GM19025 (cell line): Measurements from ENCODE around the gene ASB13.
A peak's percentile ranks its signal among the peaks of the same experiment; 100 is the strongest.
"Not testable (repeated sequence)": the region's sequence is repeated elsewhere in the genome, so short reads cannot be mapped to it uniquely, and the experiment has no call there.

Experiments used
- ATAC-seq: cut with Tn5 transposase; IDR thresholded peaks from one replicate; pipeline ENCODE4 v1.9.1; 2021; ENCODE audit warnings: mild to moderate bottlenecking, low read depth, moderate library complexity; ENCODE audit not compliant: unreplicated experiment

ASB13 gene

DNA sequence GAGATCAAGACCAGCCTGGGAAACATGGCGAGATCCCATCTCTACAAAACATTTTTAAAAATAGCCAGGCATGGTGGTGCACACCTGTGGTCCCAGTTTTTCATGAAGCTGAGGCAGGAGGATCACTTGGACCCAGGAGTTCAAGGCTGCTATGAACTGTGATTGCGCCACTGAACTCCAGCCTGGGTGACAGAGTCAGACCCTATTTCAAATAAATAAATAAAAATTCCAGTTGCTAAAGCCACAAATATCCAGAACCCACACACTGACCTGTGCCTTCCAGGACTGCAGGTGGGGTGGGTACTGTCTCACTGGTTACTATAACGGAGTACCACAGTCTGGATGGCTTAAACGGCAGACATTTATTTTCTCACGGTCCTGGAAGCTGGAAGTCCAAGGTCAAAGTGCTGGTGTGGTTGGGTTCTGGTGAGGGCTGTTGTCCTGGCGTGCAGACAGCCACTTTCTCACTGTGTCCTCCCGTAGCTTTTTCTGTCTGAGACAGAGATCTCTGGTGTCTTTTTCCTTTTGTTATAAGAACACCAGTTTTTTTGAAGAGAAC lies 38.8 kb downstream of the ASB13 start:
- no peak for ATAC-seq

DNA sequence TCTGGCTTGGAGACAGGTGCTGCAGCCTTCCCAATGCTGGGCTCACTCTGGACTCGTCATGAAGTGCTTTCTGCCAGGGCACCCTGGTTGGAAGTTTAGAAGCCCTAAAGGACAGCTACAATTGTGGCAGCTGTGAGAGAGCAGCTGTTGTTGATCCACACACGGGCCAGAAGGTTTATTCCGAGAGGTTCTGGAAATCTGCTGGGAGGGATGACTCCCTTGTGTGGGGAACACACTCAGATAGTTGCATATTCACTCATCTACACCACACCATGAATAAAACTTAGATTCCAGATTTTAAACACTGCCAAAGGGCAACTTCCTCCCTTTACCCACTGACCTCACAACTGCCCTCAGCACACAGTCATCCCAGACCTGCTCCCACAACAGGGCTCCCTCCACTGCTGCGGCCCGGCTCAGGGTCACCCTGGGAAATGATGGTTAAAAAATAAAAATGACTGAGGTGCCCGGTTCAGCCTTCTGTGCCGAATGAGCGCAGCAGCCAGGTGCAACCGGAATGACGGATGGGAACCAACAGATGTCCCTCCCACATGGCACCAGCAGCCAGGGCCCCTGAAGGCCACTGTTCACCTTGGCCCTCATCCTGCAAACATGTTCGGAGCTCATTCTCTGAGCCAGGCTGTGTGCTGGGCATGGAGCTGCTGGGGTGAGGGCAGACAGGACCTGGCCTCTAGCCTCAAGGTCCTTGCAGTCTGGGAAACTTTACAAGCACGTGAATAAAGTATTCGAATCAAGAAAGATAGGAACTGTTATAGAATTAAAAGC lies 40.2 kb downstream of the ASB13 start:
- ATAC-seq = no peak

DNA sequence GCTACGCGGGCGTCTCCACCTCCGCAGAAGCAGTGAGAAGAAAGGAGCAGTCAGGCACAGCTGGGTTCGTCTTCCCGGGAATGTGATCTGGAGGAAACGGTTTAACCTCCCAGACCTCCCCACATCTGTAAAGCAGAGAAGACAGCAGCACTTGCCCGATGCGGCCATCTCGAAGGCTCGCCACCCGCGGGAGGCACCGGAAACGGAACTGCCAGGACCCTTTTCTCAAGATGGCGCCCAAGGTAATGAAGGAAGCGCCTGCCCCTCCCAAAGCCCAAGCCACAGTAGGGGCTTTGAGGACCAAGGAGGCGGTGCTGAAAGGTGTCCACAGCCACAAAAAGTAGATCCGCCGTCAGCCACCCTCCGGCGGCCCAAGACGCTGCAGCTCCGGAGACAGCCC lies 41.7 kb downstream of the ASB13 start:
- no peak for ATAC-seq

DNA sequence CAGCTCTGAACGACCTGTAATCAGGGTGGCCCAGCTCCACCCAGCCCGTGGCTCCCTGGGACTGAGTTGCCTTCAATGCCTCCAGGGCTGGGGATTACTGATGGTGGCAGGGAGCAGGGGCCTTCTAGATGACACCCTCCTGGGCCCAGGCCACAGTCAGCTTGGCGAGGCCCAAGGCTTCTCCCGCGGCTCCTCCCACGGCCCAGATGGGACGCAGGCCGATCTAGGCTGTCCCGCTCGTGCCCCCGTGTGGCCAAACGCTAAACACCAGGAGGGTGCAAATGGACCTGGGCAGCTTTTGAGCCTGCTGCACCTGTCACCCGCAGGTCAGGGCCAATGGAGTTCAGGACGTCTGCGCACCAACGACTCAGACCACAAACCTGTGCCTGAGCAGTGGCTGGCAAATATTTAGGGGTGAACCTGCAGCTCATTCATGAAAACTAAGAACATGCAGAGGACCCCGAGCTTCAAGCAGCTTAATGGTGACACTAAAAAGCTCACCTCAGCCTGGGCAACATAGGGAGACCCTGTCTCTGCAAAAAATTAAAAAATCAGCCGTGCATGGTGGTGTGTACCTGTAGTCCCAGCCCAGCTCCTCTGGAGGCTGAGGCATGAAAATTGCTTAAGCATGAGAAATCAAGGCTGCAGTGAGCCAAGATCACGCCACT lies 43.2 kb downstream of the ASB13 start:
- ATAC-seq = peak; percentile 92

DNA sequence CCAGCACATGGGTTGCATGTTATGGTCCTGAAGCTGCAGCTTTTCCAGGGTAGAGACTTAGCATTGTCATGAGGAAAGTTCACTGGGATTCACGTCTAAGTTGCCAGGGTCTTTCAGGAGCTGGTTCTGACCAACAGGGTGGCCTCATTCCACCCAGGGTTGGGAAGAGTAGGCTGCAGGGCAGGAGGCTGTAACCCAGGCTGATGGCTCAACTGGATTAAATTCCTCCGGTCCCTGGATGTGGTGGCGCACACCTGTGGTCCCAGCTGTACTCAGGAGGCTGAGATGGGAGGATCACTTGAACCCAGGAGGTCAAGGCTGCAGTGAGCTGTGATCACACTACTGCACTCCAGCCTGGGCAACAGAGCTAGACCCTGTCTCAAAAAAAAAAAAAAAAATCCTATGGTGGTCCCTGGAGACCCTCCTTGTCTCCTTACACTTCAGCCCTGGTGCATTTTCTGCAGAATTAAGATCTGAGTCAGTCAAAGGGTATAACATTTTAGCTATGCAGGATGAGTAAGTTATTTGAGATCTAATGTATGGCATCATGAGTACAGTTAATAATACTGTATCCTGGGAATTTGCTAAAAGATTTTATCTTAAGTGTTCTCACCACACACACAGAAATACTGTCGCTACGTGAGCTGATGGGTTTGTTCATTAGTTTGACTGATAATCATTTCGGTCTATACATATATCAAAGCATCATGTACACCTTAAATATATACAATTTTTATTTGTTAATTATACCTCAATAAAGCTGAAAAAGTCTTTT lies 44.0 kb downstream of the ASB13 start:
- no peak for ATAC-seq

DNA sequence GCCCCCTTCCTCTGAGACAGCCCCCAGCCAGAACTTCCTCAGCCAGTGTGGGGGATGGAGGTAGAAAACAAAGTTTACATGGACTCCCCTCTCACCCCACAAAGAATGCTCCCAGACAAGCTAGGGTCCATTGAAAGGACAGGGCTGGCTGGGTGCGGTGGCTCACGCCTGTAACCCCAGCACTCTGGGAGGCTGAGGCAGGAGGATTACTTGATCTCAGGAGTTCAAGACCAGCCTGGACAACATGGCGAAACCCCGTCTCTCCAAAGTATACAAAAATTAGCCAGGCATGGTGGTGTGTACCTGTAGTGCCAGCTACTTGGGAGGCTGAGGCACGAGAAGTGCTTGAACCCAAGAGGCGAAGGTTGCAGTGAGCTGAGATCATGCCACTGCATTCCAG lies 45.0 kb downstream of the ASB13 start:
- not testable (repeated sequence) for ATAC-seq

DNA sequence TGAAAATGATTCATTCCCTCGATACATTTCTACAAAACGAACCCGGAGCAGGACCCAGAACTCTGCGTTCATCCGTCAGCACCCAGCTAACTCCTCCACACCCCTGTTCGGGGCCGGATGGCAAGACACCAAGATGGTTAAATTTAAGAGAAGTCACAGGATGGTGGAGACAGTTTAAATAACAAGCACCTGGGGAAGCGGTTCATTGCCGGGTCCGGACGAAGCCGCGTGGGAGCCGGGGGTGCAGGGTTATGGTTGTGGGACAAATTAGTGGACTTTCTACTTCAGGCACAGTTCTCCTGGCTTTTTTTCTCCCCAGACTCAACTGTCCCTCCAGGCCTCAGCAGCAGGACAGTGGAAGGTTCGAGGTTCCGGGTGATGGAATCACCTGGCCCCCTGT lies 45.4 kb downstream of the ASB13 start:
- no peak for ATAC-seq

DNA sequence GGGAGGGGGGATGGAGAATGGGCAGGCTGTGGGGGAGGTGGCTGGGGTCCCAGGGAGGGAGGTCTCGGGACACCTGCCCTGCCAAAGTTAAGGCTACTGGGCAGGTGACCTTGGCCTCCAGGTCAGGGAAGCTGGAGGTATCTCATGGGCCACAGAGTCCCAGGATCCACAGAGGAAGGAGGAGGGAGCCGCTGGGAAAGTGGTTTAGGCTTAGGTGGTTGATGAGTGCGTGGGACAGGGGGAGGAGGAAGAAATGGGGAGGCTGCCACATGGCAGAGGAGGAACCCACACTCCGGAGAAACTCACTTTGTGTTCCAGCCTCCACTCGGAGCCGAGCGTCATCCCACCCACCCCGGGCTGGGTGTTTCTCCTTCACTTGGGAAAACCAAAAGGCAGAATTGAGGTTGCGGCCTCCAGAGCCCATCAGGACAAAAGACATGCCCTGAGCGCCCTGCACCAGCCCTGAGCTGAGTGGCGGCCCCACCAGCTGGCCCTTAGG lies 46.1 kb downstream of the ASB13 start:
- ATAC-seq = no peak

DNA sequence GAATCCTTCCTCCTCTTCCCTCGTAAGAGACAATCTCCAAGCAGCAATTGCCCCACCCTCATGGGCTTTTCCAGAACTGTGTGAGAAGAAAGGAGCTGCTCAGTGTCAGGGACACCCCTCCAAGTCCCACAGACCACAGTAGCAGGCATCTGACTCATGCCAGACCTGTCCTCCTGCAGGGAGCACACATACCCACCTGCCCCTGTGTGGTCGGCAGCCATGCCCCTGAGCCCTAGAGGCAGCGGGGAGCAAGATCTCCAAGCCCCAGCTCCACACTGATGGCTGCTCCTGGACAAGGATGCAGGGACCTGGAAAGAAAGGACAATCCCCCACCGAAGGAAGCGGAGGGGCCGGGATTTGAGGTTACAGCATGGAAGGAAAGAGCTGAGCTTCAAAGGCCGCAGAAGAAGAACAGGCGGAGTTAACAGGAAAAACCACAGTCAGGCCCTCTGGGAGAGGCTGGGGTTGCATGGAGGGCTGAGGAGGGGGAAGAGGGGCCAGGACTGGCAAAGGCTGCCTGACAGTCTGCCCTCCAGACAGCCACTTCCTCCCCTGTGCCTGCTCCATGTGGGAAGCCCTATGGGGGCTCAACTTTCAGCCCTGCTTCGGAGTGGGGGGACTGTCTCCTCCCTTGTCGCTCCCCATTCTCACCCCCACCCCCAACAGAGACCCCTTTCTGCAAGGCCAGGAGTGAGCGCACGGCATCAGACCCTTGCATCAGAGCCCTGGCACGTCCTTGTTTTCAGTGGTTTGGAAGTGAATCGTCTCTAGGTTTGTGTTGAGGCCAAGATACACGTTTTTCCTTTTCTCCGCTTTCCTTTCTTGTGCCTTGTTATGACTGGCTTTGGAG lies 46.8 kb downstream of the ASB13 start:
- ATAC-seq = no peak

DNA sequence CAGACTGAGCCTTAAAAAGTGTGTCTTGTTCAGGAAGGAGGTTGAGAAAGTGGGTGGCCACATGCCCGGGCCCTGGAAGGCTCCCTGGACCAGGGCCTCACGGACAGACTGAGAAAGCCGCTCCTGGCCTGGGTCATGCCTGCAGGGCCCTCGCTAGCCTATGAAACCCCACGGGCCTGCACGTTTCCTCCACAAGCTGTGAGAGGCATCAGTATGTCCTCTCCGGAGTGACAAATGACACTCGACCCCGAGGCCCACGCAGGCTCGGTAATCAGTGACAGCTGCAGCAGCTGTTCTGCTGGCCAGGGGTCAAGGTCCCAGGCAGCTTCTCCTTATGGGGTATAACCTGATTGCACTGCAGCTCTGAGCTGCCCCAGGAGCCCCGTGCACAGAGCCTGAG lies 47.6 kb downstream of the ASB13 start:
- ATAC-seq = no peak

DNA sequence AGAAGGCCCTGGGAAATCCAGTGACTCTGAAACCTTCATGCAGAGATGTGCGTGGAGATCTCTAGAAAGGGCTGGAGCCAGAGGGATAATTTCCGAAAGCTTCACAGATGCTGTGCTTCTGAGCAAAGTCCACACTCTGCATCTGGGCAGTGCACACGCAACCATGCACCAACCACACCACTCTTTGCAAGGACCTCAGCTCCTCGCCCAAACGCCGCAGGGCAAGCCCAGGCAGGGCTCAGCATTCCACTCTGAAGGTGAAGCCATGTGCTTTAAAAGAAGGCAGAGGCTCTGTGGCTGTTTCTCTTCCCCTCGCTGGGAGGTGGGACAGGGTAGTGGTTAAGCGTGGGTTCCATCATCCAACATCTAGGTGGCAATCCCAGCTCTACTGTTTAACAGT lies 48.4 kb downstream of the ASB13 start:
- ATAC-seq = no peak

DNA sequence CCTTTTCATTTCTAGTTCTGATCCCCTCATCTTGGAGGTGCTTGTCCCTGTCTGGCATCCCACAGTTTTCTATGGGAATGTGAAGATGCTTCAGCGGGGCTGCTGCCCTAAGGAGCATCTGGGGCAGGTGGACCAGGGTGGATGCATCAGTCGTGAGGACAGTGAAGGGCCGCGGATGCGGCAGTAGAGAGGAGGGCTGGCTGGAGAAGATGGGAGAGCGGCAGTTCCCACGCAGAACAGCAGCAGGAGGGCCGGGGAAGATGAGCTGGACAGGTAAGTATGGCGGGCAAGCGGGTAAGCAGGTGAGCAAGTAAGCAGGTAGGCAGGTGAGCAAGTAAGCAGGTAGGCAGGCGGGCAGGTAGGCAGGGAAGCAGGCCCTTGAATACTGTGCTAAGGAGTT lies 48.9 kb downstream of the ASB13 start:
- no peak for ATAC-seq

DNA sequence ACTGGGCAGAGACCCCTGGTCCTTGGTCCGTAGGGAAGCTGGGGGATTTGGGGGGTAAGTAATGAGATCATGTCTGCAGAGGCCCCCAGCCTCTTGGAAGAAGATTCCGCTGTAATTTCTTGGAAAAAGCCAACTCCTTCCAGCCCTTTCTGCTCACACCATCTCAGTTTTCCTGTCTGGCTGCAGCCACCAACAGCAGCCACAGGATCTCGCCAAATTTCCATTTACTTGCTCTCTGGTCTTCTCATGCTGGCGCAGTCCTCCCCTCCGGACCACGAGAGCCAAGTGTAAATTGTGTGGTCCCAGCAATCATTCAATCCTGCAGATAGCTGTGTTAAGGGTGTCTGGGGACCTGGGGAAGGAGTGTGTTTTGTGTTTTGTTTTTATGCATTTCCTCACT lies 49.6 kb downstream of the ASB13 start:
- ATAC-seq = no peak

DNA sequence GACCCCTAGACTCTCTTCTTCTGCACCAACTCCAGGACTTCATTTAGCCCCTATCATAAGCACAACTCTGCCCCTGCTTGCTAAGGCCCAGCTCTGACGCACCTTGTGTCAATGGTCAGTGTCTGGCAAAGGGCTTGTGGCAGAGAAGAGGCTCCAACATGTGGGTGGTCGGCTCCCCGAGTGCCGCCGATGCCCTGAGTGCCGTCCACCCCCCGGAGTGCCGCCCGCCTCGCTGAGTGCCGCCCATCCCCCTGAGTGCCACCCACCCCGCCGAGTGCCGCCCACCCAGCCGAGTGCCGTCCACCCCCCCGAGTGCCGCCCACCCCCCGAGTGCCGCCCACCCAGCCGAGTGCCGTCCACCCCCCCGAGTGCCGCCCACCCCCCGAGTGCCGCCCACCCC lies 50.3 kb downstream of the ASB13 start:
- no peak for ATAC-seq

DNA sequence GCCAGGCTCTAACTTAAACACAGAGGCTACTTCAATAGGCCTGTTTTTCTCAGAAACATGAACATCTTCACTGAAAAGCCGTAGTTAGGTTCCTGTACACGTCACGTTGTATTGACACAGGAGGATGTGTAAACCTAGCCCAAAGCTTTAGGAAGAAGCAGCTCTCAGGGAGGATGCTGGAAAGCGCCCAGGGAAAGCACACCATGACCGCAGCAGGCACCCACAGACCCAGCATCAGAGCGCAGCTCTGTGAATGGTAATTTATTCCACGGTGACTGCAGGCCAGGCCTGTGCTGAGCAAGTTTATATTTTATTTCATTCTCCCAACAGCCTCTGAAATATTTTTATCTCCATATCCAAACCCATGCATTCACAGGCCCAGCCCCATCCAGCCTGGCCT lies 51.1 kb downstream of the ASB13 start:
- ATAC-seq = no peak

DNA sequence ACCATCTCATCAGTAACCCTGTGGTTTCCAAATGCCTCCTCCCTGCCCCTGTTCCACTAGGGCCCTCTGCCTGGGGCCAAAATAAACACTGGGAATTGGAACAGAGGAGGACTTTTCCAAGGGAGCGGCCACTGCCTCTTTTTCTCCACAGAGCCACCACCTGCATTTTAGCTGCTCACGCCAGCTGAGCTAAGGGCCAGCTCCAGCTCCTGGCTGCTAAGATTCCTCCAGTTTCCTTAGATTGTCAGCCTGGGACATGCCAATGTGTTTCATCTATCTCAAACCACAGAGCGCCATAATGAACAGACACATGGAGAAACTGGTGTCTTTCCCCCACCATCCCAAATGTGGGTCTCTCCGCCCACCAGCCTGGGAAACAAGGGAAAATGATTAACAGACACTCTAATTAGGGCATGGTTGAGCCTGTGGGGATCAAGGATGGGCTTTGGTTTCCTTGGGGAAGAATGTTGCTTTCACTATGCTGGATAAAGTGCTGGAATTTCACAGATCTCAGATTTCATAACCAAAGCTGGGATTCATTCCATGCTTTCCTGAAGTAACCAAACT lies 52.2 kb downstream of the ASB13 start:
- ATAC-seq = no peak

DNA sequence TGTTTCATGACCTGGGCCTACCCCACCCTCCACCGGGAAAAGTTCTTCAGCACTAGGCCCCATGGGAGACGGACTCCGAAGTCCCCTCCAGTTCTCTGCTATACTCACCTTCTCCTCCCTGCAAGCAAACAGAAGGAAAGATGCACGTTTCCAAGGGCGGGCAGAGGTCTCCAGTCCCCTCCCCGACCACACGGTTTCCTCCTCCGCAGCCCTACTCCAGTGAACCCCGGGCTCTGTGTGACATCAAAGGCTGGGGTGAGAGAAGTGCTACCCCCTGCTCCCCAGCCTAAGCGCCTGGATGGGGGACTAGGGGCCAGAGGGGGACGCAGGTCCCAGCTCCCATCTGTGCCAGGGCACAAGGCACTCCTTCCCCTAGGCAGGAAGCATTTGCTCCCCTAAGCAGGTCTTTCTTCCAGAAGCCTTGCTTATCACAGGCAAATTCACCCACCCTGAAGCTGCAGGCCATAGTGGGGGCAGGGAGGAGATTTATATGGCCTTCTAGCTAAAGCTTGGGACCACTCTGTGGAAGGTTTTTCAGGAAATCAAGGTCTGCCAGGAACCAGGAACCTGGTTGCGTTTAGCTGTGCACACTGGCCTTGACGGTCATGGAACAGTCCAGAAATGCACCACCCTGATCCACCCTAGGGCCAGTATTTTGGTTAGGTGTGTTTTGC lies 52.8 kb downstream of the ASB13 start:
- ATAC-seq = no peak

DNA sequence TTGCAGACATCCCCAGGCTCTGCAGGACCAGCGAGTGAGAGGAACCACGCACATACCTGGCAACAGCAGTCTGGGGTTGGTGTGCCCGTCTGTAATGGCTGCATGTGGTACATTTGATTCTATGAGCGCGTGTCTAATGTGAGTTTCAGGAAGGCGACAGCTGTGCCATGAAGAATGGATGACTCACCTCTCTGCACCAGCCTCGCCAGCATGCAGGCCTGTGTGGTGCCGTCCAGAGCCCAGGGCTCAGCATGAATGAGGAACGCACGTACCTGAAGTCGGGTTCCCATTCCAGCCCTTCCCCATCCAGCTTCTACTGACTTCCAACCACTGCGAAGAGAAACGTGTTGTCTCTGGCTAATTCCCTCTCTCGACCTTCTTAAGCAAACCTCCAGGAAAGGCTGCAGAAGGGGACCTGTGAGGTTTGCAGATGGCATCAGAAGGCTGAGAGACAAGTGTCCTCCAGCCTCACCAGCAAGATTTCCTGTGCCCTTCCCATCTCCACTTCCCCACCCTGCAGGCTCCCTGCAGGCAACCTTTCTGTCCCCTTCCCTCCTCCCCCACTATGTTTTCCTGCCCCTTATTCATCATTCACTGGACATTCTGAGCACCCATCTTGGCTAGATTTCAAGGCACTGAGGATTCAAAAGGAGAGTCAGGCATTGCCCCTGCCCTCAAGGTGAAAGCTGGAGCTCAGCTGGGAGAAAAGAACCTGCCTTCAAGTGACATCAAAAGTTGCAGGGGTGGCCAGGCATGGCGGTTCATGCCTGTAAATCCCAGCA lies 54.3 kb downstream of the ASB13 start:
- no peak for ATAC-seq
